Measurements from ENCODE around the gene SF3A2.

Gene SF3A2

GRCh38 chr19:2286402-2287140, 49.9 kb downstream of the SF3A2 start:
- no peak for TF ChIP-seq CTCF (conservative IDR thresholded peaks at IDR 0.05; ENCODE audit: low read length)
- H3K4me3 ChIP-seq (ENCODE audit: low read length) = no peak overlapping the region

GRCh38 chr19:2287585-2288337, 51.1 kb downstream of the SF3A2 start:
- DNase-seq (ENCODE audit: low read depth) = no peak
- H3K4me3 ChIP-seq (ENCODE audit: low read length) = no peak overlapping the region
- TF ChIP-seq CTCF (conservative IDR thresholded peaks at IDR 0.05; ENCODE audit: low read length) = no peak

More at GRCh38 chr19:2286402-2287140, 49.9 kb downstream of the SF3A2 start:
- DNase-seq (ENCODE audit: low read depth) = no peak

GRCh38 chr19:2288338-2288817, 51.8 kb downstream of the SF3A2 start:
- no peak for TF ChIP-seq CTCF (conservative IDR thresholded peaks at IDR 0.05; ENCODE audit: low read length)
- no peak for DNase-seq (ENCODE audit: low read depth)
- no peak overlapping the region for H3K4me3 ChIP-seq (ENCODE audit: low read length)

GRCh38 chr19:2288818-2289713, 52.4 kb downstream of the SF3A2 start:
- TF ChIP-seq CTCF (conservative IDR thresholded peaks at IDR 0.05; ENCODE audit: low read length) = no peak
- no peak for DNase-seq (ENCODE audit: low read depth)
- H3K4me3 ChIP-seq (ENCODE audit: low read length) = no peak overlapping the region

GRCh38 chr19:2289714-2290435, 53.3 kb downstream of the SF3A2 start:
- H3K4me3 ChIP-seq (ENCODE audit: low read length) = peak overlapping the region; percentile 31
- no peak for TF ChIP-seq CTCF (conservative IDR thresholded peaks at IDR 0.05; ENCODE audit: low read length)
- DNase-seq (ENCODE audit: low read depth) = no peak

- no peak for TF ChIP-seq CTCF (conservative IDR thresholded peaks at IDR 0.05; ENCODE audit: low read length)
- DNase-seq (ENCODE audit: low read depth) = no peak
- H3K4me3 ChIP-seq (ENCODE audit: low read length) = no peak overlapping the region
These were observed 54.0 kb downstream of the SF3A2 start for GRCh38 chr19:2290441-2291184.
